IMR-90 (cell line): Measurements from ENCODE around the gene KANSL1L. TPM values are rescaled to one million over a fixed set of nuclear protein-coding genes. Genes with fewer than 3 reads are reported as not detected.

Experiments used
- ATAC-seq: fragments of 200-7000 bp; cut with Tn5 transposase; 2 replicates; pipeline ENCODE4 v1.9.1; 2020; ENCODE audit warnings: low read depth, mild to moderate bottlenecking, moderate library complexity
- BruUV-seq: library from RNA; stranded (reverse); fragments of 400-500 nt; replicated peaks from 2 replicates; lab custom pipeline; 2021; lab: Mats Ljungman, UMichigan
- CTCF ChIA-PET: fragments of 300-600 bp; formaldehyde crosslinking; extraction: SDS; loops from one replicate; lab custom pipeline; 2021; ENCODE audit warnings: antibody characterized with exemption; lab: Yijun Ruan, JAX
- POLR2A ChIA-PET: fragments of 300-600 bp; sonication (Branson Sonifier 250); formaldehyde crosslinking; loops from one replicate; lab custom pipeline; 2022; ENCODE audit warnings: antibody characterized with exemption; ENCODE audit not compliant: unreplicated experiment; lab: Charles Lee
- DNase-seq: peaks from one replicate; pipeline ENCODE4 v3.0.0; 2013
- H2AFZ ChIP-seq: replicated peaks from 2 replicates; pipeline ENCODE3; 2013; ENCODE audit warnings: low read length, mild to moderate bottlenecking; ENCODE audit not compliant: poor library complexity
- H2AK5ac ChIP-seq: 2 replicates; pipeline ENCODE4 v1.6.1; 2013; ENCODE audit warnings: low read depth, low read length, inconsistent platforms
- H2AK9ac ChIP-seq: replicated peaks from 2 replicates; pipeline ENCODE3; 2013; ENCODE audit warnings: mild to moderate bottlenecking, low read depth, low read length, moderate library complexity; ENCODE audit not compliant: poor library complexity
- H2BK120ac ChIP-seq: 2 replicates; pipeline ENCODE4 v1.6.1; 2013; ENCODE audit warnings: low read depth, low read length, inconsistent platforms
- H2BK15ac ChIP-seq: 3 replicates; pipeline ENCODE4 v1.6.1; 2013; ENCODE audit warnings: low read depth, low read length, inconsistent platforms
- H2BK20ac ChIP-seq: 2 replicates; pipeline ENCODE4 v1.6.1; 2013; ENCODE audit warnings: low read depth, mild to moderate bottlenecking, inconsistent platforms, low read length, moderate library complexity
- H2BK5ac ChIP-seq: 2 replicates; pipeline ENCODE4 v1.6.1; 2013; ENCODE audit warnings: mild to moderate bottlenecking, low read depth, low read length, inconsistent platforms; ENCODE audit not compliant: poor library complexity, severe bottlenecking
- H3K14ac ChIP-seq: replicated peaks from 2 replicates; pipeline ENCODE4 v1.6.1; 2013; ENCODE audit warnings: low read depth, low read length, inconsistent platforms
- H3K18ac ChIP-seq: 2 replicates; pipeline ENCODE4 v1.6.1; 2013; ENCODE audit warnings: low read depth, low read length, control low read depth
- H3K23ac ChIP-seq: 2 replicates; pipeline ENCODE4 v1.6.1; 2013; ENCODE audit warnings: low read depth, low read length, inconsistent platforms
- H3K27ac ChIP-seq: 2 replicates; pipeline ENCODE4 v1.5.1; 2013; ENCODE audit warnings: mild to moderate bottlenecking, control low read depth, low read length; ENCODE audit not compliant: insufficient read depth
- H3K27me3 ChIP-seq: 2 replicates; pipeline ENCODE4 v1.6.1; 2013; ENCODE audit warnings: low read length; ENCODE audit not compliant: control insufficient read depth, insufficient read depth
- H3K36me3 ChIP-seq: 2 replicates; pipeline ENCODE4 v1.6.1; 2013; ENCODE audit warnings: low read length, mixed read lengths; ENCODE audit not compliant: control insufficient read depth, insufficient read depth
- H3K4ac ChIP-seq: 2 replicates; pipeline ENCODE4 v1.6.1; 2013; ENCODE audit warnings: low read depth, low read length, inconsistent platforms
- H3K4me1 ChIP-seq: 2 replicates; pipeline ENCODE4 v1.6.1; 2013; ENCODE audit warnings: low read length, mixed read lengths; ENCODE audit not compliant: control insufficient read depth, insufficient read depth
- H3K4me2 ChIP-seq: 2 replicates; pipeline ENCODE4 v1.6.1; 2013; ENCODE audit warnings: low read depth, mild to moderate bottlenecking, control low read depth, low read length, moderate library complexity
- H3K4me3 ChIP-seq: 2 replicates; pipeline ENCODE4 v1.5.1; 2013; ENCODE audit warnings: low read depth, mild to moderate bottlenecking, control low read depth, low read length, moderate library complexity; ENCODE audit not compliant: insufficient read depth
- H3K56ac ChIP-seq: 2 replicates; pipeline ENCODE4 v1.6.1; 2013; ENCODE audit warnings: low read length, inconsistent platforms; ENCODE audit not compliant: insufficient read depth; ENCODE audit errors: extremely low read depth
- H3K79me1 ChIP-seq, 2 experiments: 2 replicates each; pipeline ENCODE4 v1.6.1; 2013; ENCODE audit warnings: low read length in 2 of 2, inconsistent platforms in 1 of 2, low read depth in 1 of 2
- H3K9ac ChIP-seq: 2 replicates; pipeline ENCODE4 v1.6.1; 2013; ENCODE audit warnings: low read depth, low read length, control low read depth
- H3K9me1 ChIP-seq: 2 replicates; pipeline ENCODE4 v1.6.1; 2013; ENCODE audit warnings: low read length, inconsistent platforms; ENCODE audit not compliant: insufficient read depth
- H3K9me3 ChIP-seq: 2 replicates; pipeline ENCODE4 v1.6.1; 2013; ENCODE audit warnings: low read length; ENCODE audit not compliant: control insufficient read depth, insufficient read depth
- H4K20me1 ChIP-seq: 2 replicates; pipeline ENCODE4 v1.6.1; 2013; ENCODE audit warnings: low read length, inconsistent platforms; ENCODE audit not compliant: insufficient read depth
- H4K5ac ChIP-seq: 2 replicates; pipeline ENCODE4 v1.6.1; 2013; ENCODE audit warnings: mild to moderate bottlenecking, low read depth, low read length, control low read depth
- H4K8ac ChIP-seq, 2 experiments: 2 replicates each; pipeline ENCODE4 v1.6.1; 2013; ENCODE audit warnings: low read depth in 2 of 2, low read length in 2 of 2, control low read depth in 1 of 2, inconsistent platforms in 1 of 2
- H4K91ac ChIP-seq: 2 replicates; pipeline ENCODE4 v1.6.1; 2013; ENCODE audit warnings: low read depth, low read length, inconsistent platforms; ENCODE audit not compliant: insufficient read depth
- BHLHE40 ChIP-seq: fragments of 150-350 bp; IDR thresholded peaks from 2 replicates; pipeline ENCODE4 v1.6.1; 2016; ENCODE audit warnings: mild to moderate bottlenecking, low read depth, low read length
- CEBPB ChIP-seq: IDR thresholded peaks from 2 replicates; pipeline ENCODE4 v1.6.1; 2012; ENCODE audit warnings: low read depth, low read length, improper control_type of control experiment
- CHD1 ChIP-seq: IDR thresholded peaks from 2 replicates; pipeline ENCODE4 v1.6.1; 2012; ENCODE audit warnings: low read depth, low read length, improper control_type of control experiment
- CTCF ChIP-seq: conservative IDR thresholded peaks from 2 replicates; pipeline ENCODE4 v1.5.1; 2012; ENCODE audit warnings: mild to moderate bottlenecking, low read depth, low read length, improper control_type of control experiment
- FOS ChIP-seq: fragments of 150-350 bp; IDR thresholded peaks from 2 replicates; pipeline ENCODE4 v1.6.1; 2016; ENCODE audit warnings: low read depth, low read length
- MAFK ChIP-seq: IDR thresholded peaks from 2 replicates; pipeline ENCODE4 v1.6.1; 2012; ENCODE audit warnings: low read depth, low read length, improper control_type of control experiment
- MAZ ChIP-seq: IDR thresholded peaks from 2 replicates; pipeline ENCODE4 v1.6.1; 2012; ENCODE audit warnings: low read depth, mild to moderate bottlenecking, low read length, improper control_type of control experiment, moderate library complexity, borderline replicate concordance
- MXI1 ChIP-seq: IDR thresholded peaks from 2 replicates; pipeline ENCODE4 v1.6.1; 2012; ENCODE audit warnings: low read depth, mild to moderate bottlenecking, low read length, moderate library complexity, borderline replicate concordance
- NFE2L2 ChIP-seq: fragments of 150-350 bp; IDR thresholded peaks from 2 replicates; pipeline ENCODE4 v1.6.1; 2016; ENCODE audit warnings: low read depth, mild to moderate bottlenecking, low read length
- POLR2A ChIP-seq: IDR thresholded peaks from 2 replicates; pipeline ENCODE4 v1.6.1; 2012; ENCODE audit warnings: mild to moderate bottlenecking, low read depth, low read length
- RAD21 ChIP-seq: IDR thresholded peaks from 2 replicates; pipeline ENCODE4 v1.6.1; 2012; ENCODE audit warnings: low read length, improper control_type of control experiment
- RCOR1 ChIP-seq: IDR thresholded peaks from 2 replicates; pipeline ENCODE4 v1.6.1; 2012; ENCODE audit warnings: mild to moderate bottlenecking, low read length, improper control_type of control experiment; ENCODE audit not compliant: insufficient replicate concordance
- RFX5 ChIP-seq: IDR thresholded peaks from 2 replicates; pipeline ENCODE4 v1.8.0; 2012; ENCODE audit warnings: low read depth, mild to moderate bottlenecking, low read length, moderate library complexity
- SMC3 ChIP-seq: fragments of 150-350 bp; IDR thresholded peaks from 2 replicates; pipeline ENCODE4 v1.6.1; 2016; ENCODE audit warnings: low read depth, mild to moderate bottlenecking, antibody characterized with exemption, low read length, moderate library complexity
- WGBS, 2 experiments: methylation state at CpG; one replicate each; pipeline versions ENCODE4 v1.1.5 to v1.1.7; 2013; ENCODE audit warnings: missing lambda C conversion rate in 2 of 2; ENCODE audit not compliant: insufficient read length in 1 of 2; ENCODE audit errors: extremely low coverage in 2 of 2; 5-methylcytosine and 5-hydroxymethylcytosine counted together
- dilution Hi-C: fragments of 300-500 bp; cut with HindIII; formaldehyde crosslinking; loops from one replicate; pipeline ENCODE4 v1.14.3; 2018; ENCODE audit warnings: low sequenced_read_pairs; ENCODE audit not compliant: unreplicated experiment
- in situ Hi-C: fragments of 300-500 bp; cut with MboI; formaldehyde crosslinking; loops from 3 replicates; pipeline ENCODE4 v1.14.3; 2019; ENCODE audit warnings: low sequenced_read_pairs, inconsistent platforms, mixed read lengths
- intact Hi-C: fragments of 100-400 bp; cut with micrococcal nuclease; formaldehyde crosslinking; loops from 2 replicates; pipeline ENCODE4 v1.10.0; 2022
- polyA plus RNA-seq, 3 experiments: library from polyadenylated mRNA; depleted of rRNA; stranded (reverse); fragments of >200 nt; gene quantifications; 2 replicates each; pipeline ENCODE4 v1.2.3, GENCODE V29; 2012; ENCODE audit warnings: low replicate concordance in 1 of 3
- total RNA-seq: library from RNA; depleted of rRNA; stranded (reverse); fragments of >200 nt; gene quantifications from 2 replicates; pipeline ENCODE4 v1.2.3, GENCODE V29; 2012
- TF ChIP-seq, protein P1 (sequence below): fragments of 150-350 bp; IDR thresholded peaks from 2 replicates; pipeline ENCODE4 v1.6.1; 2016; ENCODE audit warnings: low read depth, mild to moderate bottlenecking, low read length, moderate library complexity, borderline replicate concordance
- TF ChIP-seq, protein P2 (sequence below): fragments of 150-350 bp; IDR thresholded peaks from 2 replicates; pipeline ENCODE4 v1.6.1; 2017; ENCODE audit warnings: mild to moderate bottlenecking, antibody characterized with exemption, low read length, low read depth

KANSL1L gene
- total and polyA plus RNA-seq, 2 of the 4 experiments (the other 2 are of a cell fraction), result 3.1 to 7.2 TPM

GRCh38 chr2:209993968-209994367 is 177.2 kb downstream of the KANSL1L start:
- intact Hi-C loops, result no loop called here
- no peaks in the 10 kb centered on the region for H3K79me1 ChIP-seq
- H3K18ac ChIP-seq, result no peak overlapping the region
- no peak overlapping the region for H2AK9ac ChIP-seq
- H3K4ac ChIP-seq, result no peak overlapping the region
- no peak for TF ChIP-seq RCOR1
- no peak for TF ChIP-seq MAFK
- no peak for TF ChIP-seq SMC3
- TF ChIP-seq FOS, result no peak
- TF ChIP-seq MXI1, result no peak
- TF ChIP-seq, protein P1, sequence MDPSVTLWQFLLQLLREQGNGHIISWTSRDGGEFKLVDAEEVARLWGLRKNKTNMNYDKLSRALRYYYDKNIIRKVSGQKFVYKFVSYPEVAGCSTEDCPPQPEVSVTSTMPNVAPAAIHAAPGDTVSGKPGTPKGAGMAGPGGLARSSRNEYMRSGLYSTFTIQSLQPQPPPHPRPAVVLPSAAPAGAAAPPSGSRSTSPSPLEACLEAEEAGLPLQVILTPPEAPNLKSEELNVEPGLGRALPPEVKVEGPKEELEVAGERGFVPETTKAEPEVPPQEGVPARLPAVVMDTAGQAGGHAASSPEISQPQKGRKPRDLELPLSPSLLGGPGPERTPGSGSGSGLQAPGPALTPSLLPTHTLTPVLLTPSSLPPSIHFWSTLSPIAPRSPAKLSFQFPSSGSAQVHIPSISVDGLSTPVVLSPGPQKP, result no peak
- TF ChIP-seq NFE2L2, result no peak
- TF ChIP-seq CHD1, result no peak
- TF ChIP-seq BHLHE40, result no peak
- no peak for TF ChIP-seq RFX5
- TF ChIP-seq, protein P2, sequence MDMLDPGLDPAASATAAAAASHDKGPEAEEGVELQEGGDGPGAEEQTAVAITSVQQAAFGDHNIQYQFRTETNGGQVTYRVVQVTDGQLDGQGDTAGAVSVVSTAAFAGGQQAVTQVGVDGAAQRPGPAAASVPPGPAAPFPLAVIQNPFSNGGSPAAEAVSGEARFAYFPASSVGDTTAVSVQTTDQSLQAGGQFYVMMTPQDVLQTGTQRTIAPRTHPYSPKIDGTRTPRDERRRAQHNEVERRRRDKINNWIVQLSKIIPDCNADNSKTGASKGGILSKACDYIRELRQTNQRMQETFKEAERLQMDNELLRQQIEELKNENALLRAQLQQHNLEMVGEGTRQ, result no peak
- no peak for TF ChIP-seq POLR2A
- TF ChIP-seq CTCF, result no peak
- TF ChIP-seq CEBPB, result no peak
- no peak for TF ChIP-seq MAZ
- TF ChIP-seq RAD21, result no peak
- H3K4me3 ChIP-seq, result no peak overlapping the region
- H2BK20ac ChIP-seq, result no peak overlapping the region
- no peak overlapping the region for H3K27ac ChIP-seq
- no peak overlapping the region for H2AK5ac ChIP-seq
- H4K8ac ChIP-seq, result no peak overlapping the region
- POLR2A ChIA-PET, result no interaction called here
- H3K9ac ChIP-seq, result no peak overlapping the region
- H3K27me3 ChIP-seq, result no peaks in the 10 kb centered on the region; the same call in none of the 2 replicates
- no peaks in the 10 kb centered on the region for H3K9me3 ChIP-seq
- no peak overlapping the region for H2BK5ac ChIP-seq
- no peaks in the 10 kb centered on the region for H3K36me3 ChIP-seq
- CTCF ChIA-PET, result no interaction called here
- no peak for DNase-seq
- H4K20me1 ChIP-seq, result no peaks in the 10 kb centered on the region
- no peak overlapping the region for H2AFZ ChIP-seq
- no peak overlapping the region for H3K56ac ChIP-seq
- no CpG with 5 or more reads among the region's 9 CpGs for WGBS, 2 experiments
- no peak overlapping the region for H2BK15ac ChIP-seq
- H4K91ac ChIP-seq, result no peak overlapping the region
- no peak for ATAC-seq
- dilution Hi-C loops, result no loop called here
- H3K4me1 ChIP-seq, result no peaks in the 10 kb centered on the region
- H3K4me2 ChIP-seq, result no peak overlapping the region
- no peak overlapping the region for H3K23ac ChIP-seq
- in situ Hi-C loops, result loop anchor here (10.0 kb wide), 1 partner anchor 181 kb away; the partner anchor contains the start of gene KANSL1L
- no peak overlapping the region for H3K14ac ChIP-seq
- H4K5ac ChIP-seq, result no peak overlapping the region
- no peaks in the 10 kb centered on the region for H3K9me1 ChIP-seq
- BruUV-seq, result no TSS peak
- no peak overlapping the region for H2BK120ac ChIP-seq
